Retinal pigment epithelial cell (primary cell): ENCODE data around the gene HOXD8.

Experiments used
- DNase-seq: peaks from one replicate; pipeline ENCODE4 v3.0.0-alpha.2; 2010; ENCODE audit warnings: low read depth
- H3K4me3 ChIP-seq: 2 replicates; pipeline ENCODE4 v1.5.1; 2011; ENCODE audit warnings: mild to moderate bottlenecking, low read length, control low read depth, moderate library complexity
- CTCF ChIP-seq: conservative IDR thresholded peaks from 2 replicates; pipeline ENCODE4 v1.5.1; 2011; ENCODE audit warnings: low read depth, low read length, control low read depth, inconsistent platforms

Gene HOXD8

GRCh38 chr2:176151442-176152287, 22.2 kb downstream of the HOXD8 start, which contains the start of gene HOXD4:
TSS of gene HOXD4 (plus strand) at chr2:176151550. CDS start at chr2:176151634, 84 bp downstream.
- DNase-seq = no peak
- TF ChIP-seq CTCF = no peak
- H3K4me3 ChIP-seq = no peak within 1 kb of the TSS

GRCh38 chr2:176152350-176153181, 23.1 kb downstream of the HOXD8 start:
- no peak overlapping the region for H3K4me3 ChIP-seq
- no peak for DNase-seq
- TF ChIP-seq CTCF = no peak

- DNase-seq = no peak
- no peak for TF ChIP-seq CTCF
- H3K4me3 ChIP-seq = no peak overlapping the region
These were observed 25.2 kb downstream of the HOXD8 start for GRCh38 chr2:176154576-176155252.

- DNase-seq = no peak
- no peak for TF ChIP-seq CTCF
- H3K4me3 ChIP-seq = no peak overlapping the region
These were observed 26.0 kb downstream of the HOXD8 start for GRCh38 chr2:176155356-176156044.

- no peak overlapping the region for H3K4me3 ChIP-seq
- no peak for DNase-seq
- no peak for TF ChIP-seq CTCF
These were observed 26.8 kb downstream of the HOXD8 start for GRCh38 chr2:176156301-176156806.

- no peak for DNase-seq
- H3K4me3 ChIP-seq = no peak within 1 kb of the TSS
- no peak for TF ChIP-seq CTCF
These were observed 27.4 kb downstream of the HOXD8 start, which contains the start of gene HOXD3 for GRCh38 chr2:176156807-176157498. TSS of gene HOXD3 (plus strand) at chr2:176157307. CDS start at chr2:176169115, 11,808 bp downstream.
